Measurements from ENCODE around the gene FREM2. TPM values are rescaled to one million over a fixed set of nuclear protein-coding genes. Genes with fewer than 3 reads are reported as not detected.

FREM2 gene
- total RNA-seq, 3 donors from 2014 or later: 0.82 to 3.3 (median 1.3) TPM

GRCh38 chr13:38667526-38668109 is 19.3 kb upstream of the FREM2 start:
- Histone ChIP-seq H3K4me3 (no peak overlapping the region), H3K4me1 (ENCODE audit: low read depth) (no peaks in the 10 kb centered on the region), H3K9me3 (no peaks in the 10 kb centered on the region), H3K36me3 (ENCODE audit: low read depth) (no peaks in the 10 kb centered on the region)
- no peak for DNase-seq
- no peak for ATAC-seq
- intact Hi-C loops (cut with DNase I, micrococcal nuclease): no loop called here
- TF ChIP-seq CTCF (IDR thresholded peaks at IDR 0.05): no peak

- no peaks in the 10 kb centered on the region for H3K9me3 ChIP-seq
- H3K36me3 ChIP-seq (ENCODE audit: low read depth): no peaks in the 10 kb centered on the region
- H3K4me3 ChIP-seq: no peak overlapping the region
- DNase-seq: no peak
- no peak for ATAC-seq
- H3K4me1 ChIP-seq (ENCODE audit: low read depth): no peaks in the 10 kb centered on the region
- no peak for TF ChIP-seq CTCF (IDR thresholded peaks at IDR 0.05)
- intact Hi-C loops (cut with DNase I, micrococcal nuclease): no loop called here
These were observed 17.5 kb upstream of the FREM2 start for GRCh38 chr13:38669234-38669964.

GRCh38 chr13:38670627-38671026 is 16.2 kb upstream of the FREM2 start:
- Histone ChIP-seq H3K36me3 (ENCODE audit: low read depth) (no peaks in the 10 kb centered on the region), H3K9me3 (no peaks in the 10 kb centered on the region), H3K4me1 (ENCODE audit: low read depth) (no peaks in the 10 kb centered on the region), H3K4me3 (no peak overlapping the region)
- intact Hi-C loops (cut with DNase I, micrococcal nuclease): no loop called here
- no peak for ATAC-seq
- DNase-seq: no peak
- TF ChIP-seq CTCF (IDR thresholded peaks at IDR 0.05): no peak

- Histone ChIP-seq H3K9me3 (no peaks in the 10 kb centered on the region), H3K4me3 (no peak overlapping the region), H3K4me1 (ENCODE audit: low read depth) (no peaks in the 10 kb centered on the region), H3K36me3 (ENCODE audit: low read depth) (no peaks in the 10 kb centered on the region)
- DNase-seq: no peak
- ATAC-seq: no peak
- intact Hi-C loops (cut with DNase I, micrococcal nuclease): no loop called here
- TF ChIP-seq CTCF (IDR thresholded peaks at IDR 0.05): no peak
These were observed 14.9 kb upstream of the FREM2 start for GRCh38 chr13:38671980-38672379.

- ATAC-seq: no peak
- no peak for DNase-seq
- Histone ChIP-seq H3K36me3 (ENCODE audit: low read depth) (no peaks in the 10 kb centered on the region), H3K4me3 (no peak overlapping the region), H3K9me3 (no peaks in the 10 kb centered on the region), H3K4me1 (ENCODE audit: low read depth) (no peaks in the 10 kb centered on the region)
- TF ChIP-seq CTCF (IDR thresholded peaks at IDR 0.05): no peak
- intact Hi-C loops (cut with DNase I, micrococcal nuclease): no loop called here
These were observed 12.7 kb upstream of the FREM2 start for GRCh38 chr13:38674208-38674607.
